Measurements from ENCODE around the gene DLG2. TPM values are rescaled to one million over a fixed set of nuclear protein-coding genes. Genes with fewer than 3 reads are reported as not detected.
A peak's percentile ranks its signal among the peaks of the same experiment; 100 is the strongest.

DLG2 gene
- total RNA-seq, 2 donors from 2014 or later = 3.8 to 16.4 TPM

DNA sequence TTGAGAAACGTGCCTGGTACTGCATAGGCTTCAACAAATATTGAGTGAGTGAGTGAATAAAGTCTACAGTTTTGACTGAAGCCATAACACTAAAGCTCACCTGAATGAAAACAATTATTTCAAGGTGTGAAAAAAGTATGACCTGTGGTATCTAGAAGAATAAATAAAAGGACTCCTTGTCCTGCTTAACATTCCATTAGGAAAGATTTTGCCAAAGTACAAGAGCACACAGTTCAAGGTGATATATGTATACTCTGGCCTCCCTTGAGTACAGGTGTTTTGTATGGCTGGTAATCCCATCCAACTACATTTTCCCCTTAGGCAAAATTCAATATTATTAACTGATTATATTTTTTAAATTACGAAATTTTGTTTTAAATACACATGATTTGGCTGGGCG is 39.5 kb upstream of the DLG2 start:
- no peak overlapping the region for H3K4me3 ChIP-seq
- H3K4me1 ChIP-seq (ENCODE audit: control insufficient read depth in 1 of 2, low read depth in 2 of 2) = peaks cover 12 to 13% of the 10 kb centered on the region in 2 donors
- ATAC-seq (ENCODE audit: insufficient number of reproducible peaks, low FRiP score, low read depth) (no peak), DNase-seq (ENCODE audit: low spot score) (no peak)
- no peak overlapping the region for H3K27ac ChIP-seq
- H3K9me3 ChIP-seq = no peaks in the 10 kb centered on the region
- TF ChIP-seq, protein P1, sequence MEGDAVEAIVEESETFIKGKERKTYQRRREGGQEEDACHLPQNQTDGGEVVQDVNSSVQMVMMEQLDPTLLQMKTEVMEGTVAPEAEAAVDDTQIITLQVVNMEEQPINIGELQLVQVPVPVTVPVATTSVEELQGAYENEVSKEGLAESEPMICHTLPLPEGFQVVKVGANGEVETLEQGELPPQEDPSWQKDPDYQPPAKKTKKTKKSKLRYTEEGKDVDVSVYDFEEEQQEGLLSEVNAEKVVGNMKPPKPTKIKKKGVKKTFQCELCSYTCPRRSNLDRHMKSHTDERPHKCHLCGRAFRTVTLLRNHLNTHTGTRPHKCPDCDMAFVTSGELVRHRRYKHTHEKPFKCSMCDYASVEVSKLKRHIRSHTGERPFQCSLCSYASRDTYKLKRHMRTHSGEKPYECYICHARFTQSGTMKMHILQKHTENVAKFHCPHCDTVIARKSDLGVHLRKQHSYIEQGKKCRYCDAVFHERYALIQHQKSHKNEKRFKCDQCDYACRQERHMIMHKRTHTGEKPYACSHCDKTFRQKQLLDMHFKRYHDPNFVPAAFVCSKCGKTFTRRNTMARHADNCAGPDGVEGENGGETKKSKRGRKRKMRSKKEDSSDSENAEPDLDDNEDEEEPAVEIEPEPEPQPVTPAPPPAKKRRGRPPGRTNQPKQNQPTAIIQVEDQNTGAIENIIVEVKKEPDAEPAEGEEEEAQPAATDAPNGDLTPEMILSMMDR (IDR thresholded peaks at IDR 0.05) = no peak
- H3K36me3 ChIP-seq = no peaks in the 10 kb centered on the region
- H3K27me3 ChIP-seq (replicated peaks; ENCODE audit: insufficient read depth) = no peaks in the 10 kb centered on the region

DNA sequence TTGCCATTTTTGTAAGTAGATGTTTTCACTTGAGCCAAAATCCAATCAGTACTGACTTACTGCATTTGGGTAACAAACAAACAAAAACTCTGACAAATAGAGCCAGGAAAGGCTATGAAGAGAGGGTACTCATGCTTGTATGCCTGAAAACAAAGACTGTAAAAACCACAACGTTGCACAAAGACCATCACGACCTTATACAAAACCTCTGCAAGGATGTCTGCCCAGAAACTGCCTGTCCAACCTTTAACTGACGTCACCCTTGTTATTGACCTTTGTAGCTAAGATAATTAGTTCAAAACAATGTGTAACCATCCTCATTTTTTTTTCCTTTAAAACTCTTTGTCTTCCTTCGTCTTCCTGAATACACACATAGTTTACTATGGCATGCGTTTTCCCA is 38.6 kb upstream of the DLG2 start:
- no peaks in the 10 kb centered on the region for H3K27me3 ChIP-seq (replicated peaks; ENCODE audit: insufficient read depth)
- TF ChIP-seq, protein P1 (IDR thresholded peaks at IDR 0.05) = no peak
- no peaks in the 10 kb centered on the region for H3K36me3 ChIP-seq
- H3K4me3 ChIP-seq = peak overlapping the region; percentile 89
- peak overlapping the region in 1 of 2 donors; percentile 94 for H3K27ac ChIP-seq
- H3K9me3 ChIP-seq = no peaks in the 10 kb centered on the region
- H3K4me1 ChIP-seq (ENCODE audit: control insufficient read depth in 1 of 2, low read depth in 2 of 2) = peaks cover 21 to 22% of the 10 kb centered on the region in 2 donors
- ATAC-seq (ENCODE audit: insufficient number of reproducible peaks, low FRiP score, low read depth) (no peak), DNase-seq (ENCODE audit: low spot score) (no peak)

DNA sequence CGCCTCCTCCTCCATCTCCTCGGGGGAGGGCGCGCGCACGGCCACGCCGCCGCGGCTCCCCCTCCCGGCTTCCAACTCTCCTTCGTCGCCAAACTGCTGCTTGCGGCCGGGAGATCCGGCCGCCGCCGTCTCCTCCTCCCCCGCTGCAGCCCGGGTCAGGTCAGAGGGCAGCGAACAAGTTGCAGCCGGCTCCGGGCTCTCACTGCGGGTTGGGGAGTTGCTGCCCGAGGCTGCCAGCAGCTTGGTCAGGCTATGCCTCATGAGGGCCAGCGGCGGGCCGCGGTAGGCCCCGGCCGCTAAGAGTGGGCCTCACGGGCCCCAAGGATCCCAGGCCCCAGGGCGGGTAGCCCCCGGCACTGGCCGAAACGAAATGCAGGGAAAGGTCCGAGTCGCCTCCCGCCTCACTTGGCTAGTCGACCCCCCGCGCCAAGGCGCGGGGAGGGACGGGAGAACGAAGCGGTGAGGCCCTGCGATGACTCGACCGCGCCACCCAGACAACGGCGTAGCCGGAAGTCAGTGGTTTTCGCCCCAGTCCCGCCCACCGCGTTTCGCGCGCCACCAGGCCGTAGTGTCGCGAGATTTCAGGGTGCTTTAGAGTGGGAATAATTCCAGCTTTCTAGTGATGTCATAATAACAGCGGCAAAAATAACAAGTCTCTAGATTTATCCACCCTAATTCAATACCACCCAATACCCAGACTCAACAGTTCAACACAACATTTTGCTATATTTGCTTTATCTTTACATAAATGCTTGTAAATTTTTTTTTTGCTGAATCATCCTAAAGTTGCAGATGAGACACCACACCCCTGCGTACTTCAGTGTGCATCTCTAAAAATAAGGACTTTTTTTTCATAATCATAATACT is 37.7 kb upstream of the DLG2 start, which contains the start of gene CREBZF:
Gene CREBZF, minus strand, starts transcription at position 515 of the 867 bp plus-strand sequence. Its CDS starts 254 bp downstream, at position 261.
- Histone ChIP-seq H3K36me3 (no peaks in the 10 kb centered on the region), H3K4me3 (peak within 1 kb of the TSS; percentile 89), H3K27me3 (replicated peaks; ENCODE audit: insufficient read depth) (no peaks in the 10 kb centered on the region), H3K27ac (peak within 1 kb of the TSS; percentile 94 to 99), H3K9me3 (no peaks in the 10 kb centered on the region), H3K4me1 (ENCODE audit: control insufficient read depth in 1 of 2, low read depth in 2 of 2) (peaks cover 27 to 30% of the 10 kb centered on the region in 2 donors)
- DNase-seq (ENCODE audit: low spot score) = peak; percentile 58
- peak; percentile 91 for ATAC-seq (ENCODE audit: insufficient number of reproducible peaks, low FRiP score, low read depth)
- TF ChIP-seq, protein P1 (IDR thresholded peaks at IDR 0.05) = no peak

DNA sequence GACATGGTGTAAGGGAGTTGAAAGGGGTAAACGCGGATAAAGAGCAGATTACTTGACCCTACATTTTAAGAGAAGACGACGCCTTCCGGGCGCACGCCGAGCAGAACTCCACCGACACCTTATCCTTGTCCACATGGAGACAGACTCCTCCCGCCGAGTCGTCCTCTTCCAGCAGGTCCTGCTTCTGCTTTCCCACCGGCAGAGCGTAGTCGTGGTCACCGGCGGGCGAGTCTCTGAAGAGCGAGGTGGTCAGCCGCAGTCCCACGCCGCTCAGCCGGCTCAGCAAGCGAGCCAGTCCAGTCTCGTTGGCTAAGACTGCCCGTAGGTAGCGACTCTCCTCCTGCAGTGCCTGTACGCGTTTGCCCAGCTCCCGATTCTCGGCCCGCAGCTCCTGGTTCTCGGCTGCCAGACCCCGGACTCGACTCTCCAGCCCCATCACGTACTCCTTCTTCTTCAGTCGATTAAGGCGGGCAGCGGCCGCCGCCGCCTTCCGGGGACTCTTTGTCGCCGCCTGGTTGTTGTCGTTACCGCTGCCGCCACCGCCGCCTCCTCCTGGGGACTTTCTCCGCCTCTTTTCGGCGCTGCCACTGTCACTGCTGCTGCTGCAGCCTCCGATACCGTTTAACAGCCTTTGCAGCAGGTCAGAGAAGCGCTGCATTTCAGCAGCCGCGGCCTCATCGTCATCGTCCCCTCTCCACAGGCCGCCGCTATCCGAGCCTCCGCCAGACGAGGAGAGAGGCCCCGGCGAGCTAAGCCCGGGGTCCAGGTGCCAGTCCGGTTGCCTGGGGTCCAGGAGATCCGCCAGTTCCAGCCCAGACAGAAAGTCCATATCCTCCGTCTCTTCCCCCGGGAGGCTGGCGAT is 36.8 kb upstream of the DLG2 start:
- ATAC-seq (ENCODE audit: insufficient number of reproducible peaks, low FRiP score, low read depth) = peak; percentile 67
- Histone ChIP-seq H3K4me1 (ENCODE audit: control insufficient read depth in 1 of 2, low read depth in 2 of 2) (peaks cover 27 to 39% of the 10 kb centered on the region in 2 donors), H3K27ac (peak overlapping the region; percentile 94 to 99), H3K36me3 (no peaks in the 10 kb centered on the region), H3K4me3 (peak overlapping the region; percentile 89), H3K27me3 (replicated peaks; ENCODE audit: insufficient read depth) (no peaks in the 10 kb centered on the region), H3K9me3 (no peaks in the 10 kb centered on the region)
- TF ChIP-seq, protein P1 (IDR thresholded peaks at IDR 0.05) = peak; percentile 49
- peak; percentile 37 for DNase-seq (ENCODE audit: low spot score)

All from thoracic aorta (tissue), 2 donors.